Activated B cell treated with CpG ODN at 0.5 μM for 24 hours (primary cell): ENCODE data around the gene EXOC3. TPM values are rescaled to one million over a fixed set of nuclear protein-coding genes. Genes with fewer than 3 reads are reported as not detected.

Experiments
- ATAC-seq: fragments of 200-7000 bp; cut with Tn5 transposase; one replicate; pipeline ENCODE4 v1.10.0; 2021; ENCODE audit warnings: low read depth, mild to moderate bottlenecking, moderate library complexity
- CTCF ChIA-PET: fragments of 350-600 bp; sonication (Branson Sonifier 250); formaldehyde crosslinking; loops from one replicate; lab custom pipeline; 2021; ENCODE audit warnings: antibody characterized with exemption; lab: Charles Lee
- POLR2A ChIA-PET: fragments of 350-600 bp; sonication (Branson Sonifier 250); formaldehyde crosslinking; loops from one replicate; lab custom pipeline; 2021; ENCODE audit warnings: antibody characterized with exemption; lab: Charles Lee
- DNase-seq: peaks from one replicate; pipeline ENCODE4 v3.0.0; 2022
- H3K27ac Mint-ChIP-seq: one replicate; pipeline ENCODE4 v1.8.0; 2020; ENCODE audit warnings: mixed read lengths
- H3K27me3 Mint-ChIP-seq: one replicate; pipeline ENCODE4 v1.8.0; 2021; ENCODE audit warnings: mixed read lengths
- H3K36me3 Mint-ChIP-seq: one replicate; pipeline ENCODE4 v1.8.0; 2021; ENCODE audit warnings: low read depth, mixed read lengths
- H3K4me1 Mint-ChIP-seq: one replicate; pipeline ENCODE4 v1.8.0; 2021; ENCODE audit warnings: mixed read lengths
- H3K4me3 Mint-ChIP-seq: one replicate; pipeline ENCODE4 v1.8.0; 2020; ENCODE audit warnings: mild to moderate bottlenecking, mixed read lengths
- H3K9me3 Mint-ChIP-seq: one replicate; pipeline ENCODE4 v1.8.0; 2020; ENCODE audit warnings: mixed read lengths
- CTCF ChIP-seq: fragments of 200-600 bp; IDR thresholded peaks from one replicate; pipeline ENCODE4 v1.8.0; 2022; ENCODE audit warnings: antibody characterized with exemption, mild to moderate bottlenecking
- intact Hi-C: fragments of 100-400 bp; cut with micrococcal nuclease; formaldehyde crosslinking; loops from one replicate; pipeline ENCODE4 v1.15.1; 2024
- total RNA-seq: library from RNA; stranded (reverse); gene quantifications from 2 replicates; pipeline ENCODE4 v1.2.3, GENCODE V29; 2022

EXOC3 gene
- total RNA-seq, 1 donor from 2014 or later, result 79.6 TPM

- ChIA-PET POLR2A (no interaction called here), CTCF (no interaction called here)
- Mint-ChIP-seq H3K4me3 (no peak overlapping the region), H3K27ac (no peak overlapping the region), H3K36me3 (no peaks in the 10 kb centered on the region), H3K9me3 (no peaks in the 10 kb centered on the region), H3K27me3 (peaks cover 26% of the 10 kb centered on the region), H3K4me1 (no peaks in the 10 kb centered on the region)
- DNase-seq (no peak), ATAC-seq (no peak)
- intact Hi-C loops, result no loop called here
- no peak for TF ChIP-seq CTCF
Observed at GRCh38 chr5:488241-488640, 45.3 kb downstream of the EXOC3 start.

- no peaks in the 10 kb centered on the region for H3K4me1 Mint-ChIP-seq
- DNase-seq (no peak), ATAC-seq (no peak)
- CTCF ChIA-PET, result no interaction called here
- peaks cover 26% of the 10 kb centered on the region for H3K27me3 Mint-ChIP-seq
- intact Hi-C loops, result no loop called here
- POLR2A ChIA-PET, result no interaction called here
- no peaks in the 10 kb centered on the region for H3K36me3 Mint-ChIP-seq
- no peaks in the 10 kb centered on the region for H3K9me3 Mint-ChIP-seq
- TF ChIP-seq CTCF, result no peak
- no peak overlapping the region for H3K4me3 Mint-ChIP-seq
- no peak overlapping the region for H3K27ac Mint-ChIP-seq
Observed at GRCh38 chr5:488744-489688, 46.0 kb downstream of the EXOC3 start.

GRCh38 chr5:489689-490080 lies 46.7 kb downstream of the EXOC3 start:
- Mint-ChIP-seq H3K4me1 (no peaks in the 10 kb centered on the region), H3K4me3 (no peak overlapping the region), H3K27ac (no peak overlapping the region), H3K27me3 (peaks cover 26% of the 10 kb centered on the region), H3K36me3 (no peaks in the 10 kb centered on the region), H3K9me3 (no peaks in the 10 kb centered on the region)
- POLR2A ChIA-PET, result no interaction called here
- ATAC-seq (no peak), DNase-seq (no peak)
- intact Hi-C loops, result no loop called here
- TF ChIP-seq CTCF, result no peak
- CTCF ChIA-PET, result no interaction called here

GRCh38 chr5:490116-491106 lies 47.4 kb downstream of the EXOC3 start:
- intact Hi-C loops, result no loop called here

More at GRCh38 chr5:490116-491106, 47.4 kb downstream of the EXOC3 start:
- Mint-ChIP-seq H3K9me3 (no peaks in the 10 kb centered on the region), H3K27ac (no peak overlapping the region), H3K4me1 (no peaks in the 10 kb centered on the region), H3K27me3 (peaks cover 19% of the 10 kb centered on the region), H3K36me3 (no peaks in the 10 kb centered on the region), H3K4me3 (no peak overlapping the region)
- ChIA-PET CTCF (no interaction called here), POLR2A (no interaction called here)
- no peak for TF ChIP-seq CTCF
- no peak for ATAC-seq
- DNase-seq, result no peak
